ENCODE data around the gene SNX30.

DNA sequence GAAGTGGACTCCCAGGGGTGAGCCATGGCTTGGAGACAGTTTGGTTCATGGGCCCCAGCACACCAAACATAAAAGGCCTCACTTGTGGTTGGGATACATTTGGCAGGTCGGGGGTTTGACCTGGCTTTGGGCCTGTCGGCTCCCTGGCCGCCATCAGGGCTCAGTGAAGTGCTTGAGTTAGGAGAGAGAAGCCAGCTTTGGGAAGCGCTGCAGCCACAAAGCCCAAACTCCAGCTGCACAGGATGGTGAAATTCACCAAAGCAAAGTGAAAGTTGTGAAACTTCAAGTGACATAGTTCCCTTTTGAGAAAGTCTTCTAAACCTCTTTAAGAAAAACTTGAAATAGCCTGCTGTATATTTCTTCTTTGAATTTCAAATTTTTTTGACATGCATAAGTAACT is 112.7 kb downstream of the SNX30 start:
- TF ChIP-seq, protein P1, sequence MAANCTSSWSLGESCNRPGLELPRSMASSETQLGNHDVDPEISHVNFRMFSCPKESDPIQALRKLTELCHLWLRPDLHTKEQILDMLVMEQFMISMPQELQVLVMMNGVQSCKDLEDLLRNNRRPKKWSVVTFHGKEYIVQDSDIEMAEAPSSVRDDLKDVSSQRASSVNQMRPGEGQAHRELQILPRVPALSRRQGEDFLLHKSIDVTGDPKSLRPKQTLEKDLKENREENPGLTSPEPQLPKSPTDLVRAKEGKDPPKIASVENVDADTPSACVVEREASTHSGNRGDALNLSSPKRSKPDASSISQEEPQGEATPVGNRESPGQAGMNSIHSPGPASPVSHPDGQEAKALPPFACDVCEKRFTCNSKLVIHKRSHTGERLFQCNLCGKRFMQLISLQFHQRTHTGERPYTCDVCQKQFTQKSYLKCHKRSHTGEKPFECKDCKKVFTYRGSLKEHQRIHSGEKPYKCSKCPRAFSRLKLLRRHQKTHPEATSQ (tag by site-specific recombination; IDR thresholded peaks at IDR 0.05), result no peak
- TF ChIP-seq HOXA7 (CRISPR knock-in tag; IDR thresholded peaks at IDR 0.05; ENCODE audit: borderline replicate concordance), result no peak
- TF ChIP-seq ZNF174 (tag by site-specific recombination; IDR thresholded peaks at IDR 0.05), result no peak
- no peak for TF ChIP-seq GLIS1 (tag by site-specific recombination; IDR thresholded peaks at IDR 0.05)
- no peak for TF ChIP-seq ZNF214 (tag by site-specific recombination; IDR thresholded peaks at IDR 0.05; ENCODE audit: borderline replicate concordance)
- no peak for TF ChIP-seq ZNF623 (tag by site-specific recombination; IDR thresholded peaks at IDR 0.05)
- TF ChIP-seq, protein P2, sequence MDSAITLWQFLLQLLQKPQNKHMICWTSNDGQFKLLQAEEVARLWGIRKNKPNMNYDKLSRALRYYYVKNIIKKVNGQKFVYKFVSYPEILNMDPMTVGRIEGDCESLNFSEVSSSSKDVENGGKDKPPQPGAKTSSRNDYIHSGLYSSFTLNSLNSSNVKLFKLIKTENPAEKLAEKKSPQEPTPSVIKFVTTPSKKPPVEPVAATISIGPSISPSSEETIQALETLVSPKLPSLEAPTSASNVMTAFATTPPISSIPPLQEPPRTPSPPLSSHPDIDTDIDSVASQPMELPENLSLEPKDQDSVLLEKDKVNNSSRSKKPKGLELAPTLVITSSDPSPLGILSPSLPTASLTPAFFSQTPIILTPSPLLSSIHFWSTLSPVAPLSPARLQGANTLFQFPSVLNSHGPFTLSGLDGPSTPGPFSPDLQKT (IDR thresholded peaks at IDR 0.05; ENCODE audit: borderline replicate concordance, low read depth, low read length), result no peak
- TF ChIP-seq, protein P3, sequence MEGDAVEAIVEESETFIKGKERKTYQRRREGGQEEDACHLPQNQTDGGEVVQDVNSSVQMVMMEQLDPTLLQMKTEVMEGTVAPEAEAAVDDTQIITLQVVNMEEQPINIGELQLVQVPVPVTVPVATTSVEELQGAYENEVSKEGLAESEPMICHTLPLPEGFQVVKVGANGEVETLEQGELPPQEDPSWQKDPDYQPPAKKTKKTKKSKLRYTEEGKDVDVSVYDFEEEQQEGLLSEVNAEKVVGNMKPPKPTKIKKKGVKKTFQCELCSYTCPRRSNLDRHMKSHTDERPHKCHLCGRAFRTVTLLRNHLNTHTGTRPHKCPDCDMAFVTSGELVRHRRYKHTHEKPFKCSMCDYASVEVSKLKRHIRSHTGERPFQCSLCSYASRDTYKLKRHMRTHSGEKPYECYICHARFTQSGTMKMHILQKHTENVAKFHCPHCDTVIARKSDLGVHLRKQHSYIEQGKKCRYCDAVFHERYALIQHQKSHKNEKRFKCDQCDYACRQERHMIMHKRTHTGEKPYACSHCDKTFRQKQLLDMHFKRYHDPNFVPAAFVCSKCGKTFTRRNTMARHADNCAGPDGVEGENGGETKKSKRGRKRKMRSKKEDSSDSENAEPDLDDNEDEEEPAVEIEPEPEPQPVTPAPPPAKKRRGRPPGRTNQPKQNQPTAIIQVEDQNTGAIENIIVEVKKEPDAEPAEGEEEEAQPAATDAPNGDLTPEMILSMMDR (tag by site-specific recombination; IDR thresholded peaks at IDR 0.05), result no peak
- no peak for TF ChIP-seq TRIM28 (IDR thresholded peaks at IDR 0.05; ENCODE audit: borderline replicate concordance, low read length)
- TF ChIP-seq, protein P4, sequence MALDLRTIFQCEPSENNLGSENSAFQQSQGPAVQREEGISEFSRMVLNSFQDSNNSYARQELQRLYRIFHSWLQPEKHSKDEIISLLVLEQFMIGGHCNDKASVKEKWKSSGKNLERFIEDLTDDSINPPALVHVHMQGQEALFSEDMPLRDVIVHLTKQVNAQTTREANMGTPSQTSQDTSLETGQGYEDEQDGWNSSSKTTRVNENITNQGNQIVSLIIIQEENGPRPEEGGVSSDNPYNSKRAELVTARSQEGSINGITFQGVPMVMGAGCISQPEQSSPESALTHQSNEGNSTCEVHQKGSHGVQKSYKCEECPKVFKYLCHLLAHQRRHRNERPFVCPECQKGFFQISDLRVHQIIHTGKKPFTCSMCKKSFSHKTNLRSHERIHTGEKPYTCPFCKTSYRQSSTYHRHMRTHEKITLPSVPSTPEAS (tag by site-specific recombination; IDR thresholded peaks at IDR 0.05), result no peak
- no peak for TF ChIP-seq ZNF530 (tag by site-specific recombination; IDR thresholded peaks at IDR 0.05; ENCODE audit: low read depth)
- TF ChIP-seq ZNF10 (tag by site-specific recombination; IDR thresholded peaks at IDR 0.05), result no peak
- TF ChIP-seq ZNF830 (tag by site-specific recombination; IDR thresholded peaks at IDR 0.05; ENCODE audit: low read depth), result no peak

Data from HEK293 (cell line).